K562 (cell line): Measurements from ENCODE around the gene GLT1D1. TPM values are rescaled to one million over a fixed set of nuclear protein-coding genes. Genes with fewer than 3 reads are reported as not detected.

ENCODE experiments used
- CBX2 ChIP-seq: fragments of 200-600 bp; sonication (generic); IDR thresholded peaks from one replicate; pipeline ENCODE4 v1.6.1; 2012; ENCODE audit warnings: mild to moderate bottlenecking, low read length, inconsistent platforms; ENCODE audit not compliant: insufficient read depth, poor library complexity, severe bottlenecking
- E2F3 ChIP-seq: fragments of 250-450 bp; sonication (Bioruptor Pico); IDR thresholded peaks from 2 replicates; pipeline ENCODE4 v1.4.0; 2020; ENCODE audit warnings: mild to moderate bottlenecking
- GTF2F1 ChIP-seq: IDR thresholded peaks from 2 replicates; pipeline ENCODE4 v1.6.1; 2011; ENCODE audit warnings: low read depth, low read length, improper control_type of control experiment
- HNRNPLL ChIP-seq: fragments of 200-400 bp; formaldehyde crosslinking; IDR thresholded peaks from 2 replicates; pipeline ENCODE4 v1.6.1; 2017; ENCODE audit warnings: low read length, low read depth, mild to moderate bottlenecking; ENCODE audit not compliant: poor library complexity, severe bottlenecking
- ILK ChIP-seq: fragments of 450-650 bp; IDR thresholded peaks from 2 replicates; pipeline ENCODE4 v1.6.1; 2016; ENCODE audit warnings: missing genetic modification characterization, low read depth, mild to moderate bottlenecking, missing compliant biosample characterization, moderate library complexity, borderline replicate concordance
- KLF6 ChIP-seq: fragments of 250-450 bp; sonication (Bioruptor Pico); IDR thresholded peaks from 2 replicates; pipeline ENCODE4 v1.4.0; 2020; ENCODE audit warnings: mild to moderate bottlenecking, moderate library complexity, borderline replicate concordance
- MBD2 ChIP-seq: sonication (generic); IDR thresholded peaks from 2 replicates; pipeline ENCODE4 v1.6.1; 2016; ENCODE audit warnings: low read depth, borderline replicate concordance
- MYC ChIP-seq, 2 experiments: fragments of 250-450 bp in 1 of 2; sonication (Bioruptor Pico) in 1 of 2; IDR thresholded peaks; 2 replicates each; pipeline versions ENCODE4 v1.5.1 to v1.6.1; 2012 to 2021; ENCODE audit warnings: low read depth in 2 of 2, borderline replicate concordance in 1 of 2, improper control_type of control experiment in 1 of 2, low read length in 1 of 2, mild to moderate bottlenecking in 1 of 2, moderate library complexity in 1 of 2
- OTX1 ChIP-seq: fragments of 450-650 bp; formaldehyde crosslinking; IDR thresholded peaks from 2 replicates; pipeline ENCODE4 v1.4.0; 2022; ENCODE audit warnings: mild to moderate bottlenecking
- POLR2A ChIP-seq: fragments of 450-650 bp; conservative IDR thresholded peaks from 2 replicates; pipeline ENCODE4 v1.6.1; 2016
- SP1 ChIP-seq: sonication (generic); formaldehyde crosslinking; IDR thresholded peaks from 2 replicates; pipeline ENCODE4 v1.8.1; 2022; ENCODE audit warnings: mild to moderate bottlenecking, missing genetic modification reagents
- ZNF785 ChIP-seq: fragments of 250-450 bp; sonication (Bioruptor Pico); IDR thresholded peaks from 2 replicates; pipeline ENCODE4 v1.4.0; 2020; ENCODE audit warnings: mild to moderate bottlenecking
- polyA plus RNA-seq, 8 experiments: library from polyadenylated mRNA; depleted of rRNA in 4 of 8; stranded (reverse) in 5 of 8; unstranded in 3 of 8; fragments of >200 nt; fragmentation: Nextera tagmentation in 2 of 8; fragmentation: Illumina TruSeq in 1 of 8; extraction: Ambion mirVana in 2 of 8; extraction: Trizol in 1 of 8; gene quantifications; 2 replicates each; pipeline versions ENCODE4 v1.2.1 to v1.2.3, GENCODE V29; 2011 to 2014; ENCODE audit warnings: inconsistent platforms in 1 of 8, missing spikeins in 1 of 8
- total RNA-seq, 7 experiments: library from RNA; depleted of rRNA in 6 of 7; stranded (reverse); fragments of >200 nt in 6 of 7; fragmentation: Illumina TruSeq in 2 of 7; extraction: Trizol in 2 of 7; gene quantifications; 2 replicates each; pipeline versions ENCODE4 v1.2.1 to v1.2.3, GENCODE V29; 2011 to 2021; ENCODE audit warnings: low replicate concordance in 1 of 7
- TF ChIP-seq, protein P1 (sequence below): IDR thresholded peaks from 2 replicates; pipeline ENCODE4 v1.6.1; 2011; ENCODE audit warnings: borderline replicate concordance, low read depth, mild to moderate bottlenecking, moderate library complexity, low read length; ENCODE audit not compliant: insufficient read depth, poor library complexity, severe bottlenecking
- TF ChIP-seq, protein P2 (sequence below): fragments of 450-650 bp; IDR thresholded peaks from 2 replicates; pipeline ENCODE4 v1.6.1; 2016; ENCODE audit warnings: low read depth, mild to moderate bottlenecking, moderate library complexity
- TF ChIP-seq, protein P3 (sequence below), 3 experiments: fragments of 200-800 bp in 1 of 3; fragments of 250-450 bp in 1 of 3; fragments of 450-650 bp in 1 of 3; sonication (Bioruptor Pico) in 1 of 3; sonication (Bioruptor generic) in 1 of 3; formaldehyde crosslinking in 1 of 3; IDR thresholded peaks; 2 replicates each; pipeline versions ENCODE4 v1.6.1 to v1.8.0; 2016 to 2022; ENCODE audit warnings: mild to moderate bottlenecking in 2 of 3, missing genetic modification characterization in 2 of 3, missing compliant biosample characterization in 1 of 3, moderate library complexity in 1 of 3

The GLT1D1 gene
- total and polyA plus RNA-seq, 9 of the 15 experiments (the other 6 are each of a cell fraction or from before 2014, with no cell fraction given), result 0.04 TPM; not detected in 8

DNA sequence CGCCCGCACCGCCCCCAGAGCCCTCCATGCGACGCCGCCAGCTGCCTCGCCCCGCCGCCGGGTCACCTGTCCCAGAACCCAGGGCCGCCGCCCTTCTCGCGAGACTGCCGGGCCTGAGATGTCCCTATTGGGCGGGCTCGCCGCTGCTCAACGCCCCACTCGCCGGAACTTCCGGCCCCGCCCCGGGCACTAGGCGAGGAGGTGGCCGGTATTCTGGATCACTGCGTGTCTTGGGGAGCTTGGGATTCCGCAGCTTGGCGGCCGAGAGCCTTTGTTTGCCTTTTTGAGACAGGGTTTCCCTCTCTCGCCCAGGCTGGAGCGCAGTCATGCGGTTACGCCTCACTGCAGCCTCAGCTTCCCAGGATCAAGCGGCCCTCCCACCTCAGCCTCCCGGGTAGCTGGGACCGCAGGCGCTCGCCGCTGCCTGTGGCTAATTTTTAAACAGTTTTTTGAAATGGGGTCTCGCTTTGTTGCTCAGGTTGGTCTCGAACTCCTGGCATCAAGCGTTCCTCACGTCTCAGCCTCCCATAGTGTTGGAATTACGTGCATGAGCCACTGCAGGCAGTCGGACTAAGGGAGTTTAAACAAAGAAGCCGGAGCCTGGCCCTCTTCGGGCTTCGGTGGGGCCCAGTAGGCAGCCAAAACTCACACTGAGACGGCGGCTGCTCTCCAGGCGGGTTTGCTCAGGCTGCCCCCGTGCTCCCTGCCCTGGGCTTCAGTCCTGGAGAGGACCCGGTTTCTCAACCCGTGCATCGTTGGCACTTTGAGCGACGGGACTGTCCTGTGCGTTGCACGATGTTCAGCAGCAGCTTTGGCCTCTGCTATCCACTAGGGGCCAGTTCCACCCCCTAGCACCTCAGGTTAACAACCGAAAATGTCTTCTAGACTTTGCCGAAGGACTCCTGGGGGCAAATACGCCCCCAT is 29.1 kb upstream of the GLT1D1 start, which contains the start of gene SLC15A4 (continued):
- TF ChIP-seq, protein P1, sequence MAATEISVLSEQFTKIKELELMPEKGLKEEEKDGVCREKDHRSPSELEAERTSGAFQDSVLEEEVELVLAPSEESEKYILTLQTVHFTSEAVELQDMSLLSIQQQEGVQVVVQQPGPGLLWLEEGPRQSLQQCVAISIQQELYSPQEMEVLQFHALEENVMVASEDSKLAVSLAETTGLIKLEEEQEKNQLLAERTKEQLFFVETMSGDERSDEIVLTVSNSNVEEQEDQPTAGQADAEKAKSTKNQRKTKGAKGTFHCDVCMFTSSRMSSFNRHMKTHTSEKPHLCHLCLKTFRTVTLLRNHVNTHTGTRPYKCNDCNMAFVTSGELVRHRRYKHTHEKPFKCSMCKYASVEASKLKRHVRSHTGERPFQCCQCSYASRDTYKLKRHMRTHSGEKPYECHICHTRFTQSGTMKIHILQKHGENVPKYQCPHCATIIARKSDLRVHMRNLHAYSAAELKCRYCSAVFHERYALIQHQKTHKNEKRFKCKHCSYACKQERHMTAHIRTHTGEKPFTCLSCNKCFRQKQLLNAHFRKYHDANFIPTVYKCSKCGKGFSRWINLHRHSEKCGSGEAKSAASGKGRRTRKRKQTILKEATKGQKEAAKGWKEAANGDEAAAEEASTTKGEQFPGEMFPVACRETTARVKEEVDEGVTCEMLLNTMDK, result peak; percentile 50
- TF ChIP-seq E2F3 (CRISPR knock-in tag), result peak; percentile 57; the same call in 1 of the 2 replicates
- TF ChIP-seq, protein P2, sequence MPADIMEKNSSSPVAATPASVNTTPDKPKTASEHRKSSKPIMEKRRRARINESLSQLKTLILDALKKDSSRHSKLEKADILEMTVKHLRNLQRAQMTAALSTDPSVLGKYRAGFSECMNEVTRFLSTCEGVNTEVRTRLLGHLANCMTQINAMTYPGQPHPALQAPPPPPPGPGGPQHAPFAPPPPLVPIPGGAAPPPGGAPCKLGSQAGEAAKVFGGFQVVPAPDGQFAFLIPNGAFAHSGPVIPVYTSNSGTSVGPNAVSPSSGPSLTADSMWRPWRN, result no peak
- no peak for TF ChIP-seq ILK (tag)
- peak; percentile 98 for TF ChIP-seq POLR2A
- peak; percentile 55 for TF ChIP-seq SP1
- TF ChIP-seq GTF2F1, result peak; percentile 54; the same call in 1 of the 2 replicates
- no peak for TF ChIP-seq CBX2
- TF ChIP-seq, protein P3, sequence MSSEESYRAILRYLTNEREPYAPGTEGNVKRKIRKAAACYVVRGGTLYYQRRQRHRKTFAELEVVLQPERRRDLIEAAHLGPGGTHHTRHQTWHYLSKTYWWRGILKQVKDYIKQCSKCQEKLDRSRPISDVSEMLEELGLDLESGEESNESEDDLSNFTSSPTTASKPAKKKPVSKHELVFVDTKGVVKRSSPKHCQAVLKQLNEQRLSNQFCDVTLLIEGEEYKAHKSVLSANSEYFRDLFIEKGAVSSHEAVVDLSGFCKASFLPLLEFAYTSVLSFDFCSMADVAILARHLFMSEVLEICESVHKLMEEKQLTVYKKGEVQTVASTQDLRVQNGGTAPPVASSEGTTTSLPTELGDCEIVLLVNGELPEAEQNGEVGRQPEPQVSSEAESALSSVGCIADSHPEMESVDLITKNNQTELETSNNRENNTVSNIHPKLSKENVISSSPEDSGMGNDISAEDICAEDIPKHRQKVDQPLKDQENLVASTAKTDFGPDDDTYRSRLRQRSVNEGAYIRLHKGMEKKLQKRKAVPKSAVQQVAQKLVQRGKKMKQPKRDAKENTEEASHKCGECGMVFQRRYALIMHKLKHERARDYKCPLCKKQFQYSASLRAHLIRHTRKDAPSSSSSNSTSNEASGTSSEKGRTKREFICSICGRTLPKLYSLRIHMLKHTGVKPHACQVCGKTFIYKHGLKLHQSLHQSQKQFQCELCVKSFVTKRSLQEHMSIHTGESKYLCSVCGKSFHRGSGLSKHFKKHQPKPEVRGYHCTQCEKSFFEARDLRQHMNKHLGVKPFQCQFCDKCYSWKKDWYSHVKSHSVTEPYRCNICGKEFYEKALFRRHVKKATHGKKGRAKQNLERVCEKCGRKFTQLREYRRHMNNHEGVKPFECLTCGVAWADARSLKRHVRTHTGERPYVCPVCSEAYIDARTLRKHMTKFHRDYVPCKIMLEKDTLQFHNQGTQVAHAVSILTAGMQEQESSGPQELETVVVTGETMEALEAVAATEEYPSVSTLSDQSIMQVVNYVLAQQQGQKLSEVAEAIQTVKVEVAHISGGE (CRISPR knock-in tag; IDR thresholded peaks at IDR 0.05), result peak in 1 of 3 experiments; percentile 42; a peak in 2 of 6 replicates
- peak; percentile 85 for TF ChIP-seq MBD2
- TF ChIP-seq KLF6, result peak; percentile 43; the same call in 1 of the 2 replicates
- no peak for TF ChIP-seq ZNF785
- TF ChIP-seq OTX1 (CRISPR knock-in tag), result peak; percentile 81; the same call in 1 of the 2 replicates
- peak; percentile 70 for TF ChIP-seq MYC (IDR thresholded peaks at IDR 0.05; ENCODE audit: low read depth, low read length)
- TF ChIP-seq MYC (CRISPR knock-in tag; IDR thresholded peaks at IDR 0.05; ENCODE audit: borderline replicate concordance, low read depth), result no peak
- peak; percentile 52 for TF ChIP-seq HNRNPLL
